HG02642 (cell line): ENCODE results near the gene MFAP2.
"Not testable (repeated sequence)": the region's sequence is repeated elsewhere in the genome, so short reads cannot be mapped to it uniquely, and the experiment has no call there.

Source experiments
- ATAC-seq: cut with Tn5 transposase; IDR thresholded peaks from one replicate; pipeline ENCODE4 v1.9.1; 2021; ENCODE audit warnings: mild to moderate bottlenecking; ENCODE audit not compliant: unreplicated experiment, poor library complexity

The MFAP2 gene

DNA sequence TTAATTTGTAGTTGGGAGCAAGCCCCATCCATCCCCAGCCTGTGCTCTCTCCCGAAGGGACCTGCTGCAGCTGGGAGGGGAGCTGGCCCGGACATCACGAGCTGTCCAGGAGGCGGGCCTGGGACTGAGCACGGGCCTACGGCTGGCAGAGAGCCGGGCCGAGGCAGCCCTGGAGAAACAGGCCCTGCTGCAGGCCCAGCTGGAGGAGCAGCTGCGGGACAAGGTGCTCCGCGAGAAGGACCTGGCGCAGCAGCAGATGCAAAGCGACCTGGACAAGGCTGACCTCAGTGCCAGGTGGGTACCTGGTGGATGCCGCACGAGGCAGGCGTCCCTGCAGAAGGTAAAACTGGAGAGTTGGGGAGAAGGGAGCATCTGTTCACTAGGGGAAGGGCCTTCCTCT lies 43.8 kb downstream of the MFAP2 start:
- not testable (repeated sequence) for ATAC-seq

DNA sequence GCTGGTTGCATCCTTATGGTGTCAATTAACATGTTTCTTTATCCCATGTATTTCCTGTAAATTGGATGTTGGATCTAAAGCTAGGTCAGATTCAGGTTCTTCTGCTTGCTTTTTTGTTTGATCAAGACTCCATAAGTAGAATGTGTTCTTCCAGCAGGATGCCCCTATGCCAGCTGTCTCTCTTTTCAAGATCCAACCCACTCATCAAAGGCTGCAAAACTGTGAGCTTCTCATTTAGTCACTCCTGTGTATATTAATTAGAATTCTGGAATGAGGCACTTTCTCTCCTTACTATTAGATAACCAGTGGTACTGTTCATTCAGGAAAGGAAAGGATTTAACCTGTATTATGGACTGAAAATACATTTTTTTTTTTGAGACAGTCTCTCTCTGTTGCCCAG lies 46.5 kb downstream of the MFAP2 start:
- ATAC-seq = not testable (repeated sequence)

DNA sequence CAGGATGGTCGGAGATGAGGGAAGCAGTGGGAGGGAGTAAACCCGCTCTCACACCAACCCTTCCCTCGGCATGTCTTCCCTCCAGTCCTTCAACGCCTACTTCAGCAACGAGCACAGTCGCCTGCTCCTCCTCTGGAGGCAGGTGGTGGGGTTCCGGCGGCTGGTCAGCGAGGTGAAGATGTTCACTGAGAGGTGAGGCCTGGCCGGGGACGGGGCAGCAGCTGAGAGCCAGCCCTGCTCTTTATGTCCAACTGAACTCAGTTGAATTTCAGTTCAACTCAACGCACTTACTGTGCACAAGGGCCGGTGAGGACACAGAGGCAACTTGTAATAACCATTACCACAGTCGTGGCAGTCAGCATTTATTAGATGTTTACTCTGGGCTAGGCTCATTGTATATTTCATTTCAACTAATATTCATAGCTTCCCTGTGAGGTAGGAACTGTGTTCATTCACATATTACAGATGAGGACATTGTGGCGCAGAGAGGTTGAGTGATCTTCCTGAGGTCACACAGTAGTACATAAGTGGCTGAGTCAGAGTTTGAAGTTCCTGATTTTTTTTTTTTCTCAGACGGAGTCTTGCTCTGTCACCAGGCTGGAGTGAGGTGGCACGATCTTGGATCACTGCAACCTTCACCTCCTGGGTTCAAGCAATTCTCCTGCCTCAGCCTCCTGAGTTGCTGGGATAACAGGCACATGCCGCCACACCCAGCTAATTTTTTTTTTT lies 49.0 kb downstream of the MFAP2 start:
- not testable (repeated sequence) for ATAC-seq

DNA sequence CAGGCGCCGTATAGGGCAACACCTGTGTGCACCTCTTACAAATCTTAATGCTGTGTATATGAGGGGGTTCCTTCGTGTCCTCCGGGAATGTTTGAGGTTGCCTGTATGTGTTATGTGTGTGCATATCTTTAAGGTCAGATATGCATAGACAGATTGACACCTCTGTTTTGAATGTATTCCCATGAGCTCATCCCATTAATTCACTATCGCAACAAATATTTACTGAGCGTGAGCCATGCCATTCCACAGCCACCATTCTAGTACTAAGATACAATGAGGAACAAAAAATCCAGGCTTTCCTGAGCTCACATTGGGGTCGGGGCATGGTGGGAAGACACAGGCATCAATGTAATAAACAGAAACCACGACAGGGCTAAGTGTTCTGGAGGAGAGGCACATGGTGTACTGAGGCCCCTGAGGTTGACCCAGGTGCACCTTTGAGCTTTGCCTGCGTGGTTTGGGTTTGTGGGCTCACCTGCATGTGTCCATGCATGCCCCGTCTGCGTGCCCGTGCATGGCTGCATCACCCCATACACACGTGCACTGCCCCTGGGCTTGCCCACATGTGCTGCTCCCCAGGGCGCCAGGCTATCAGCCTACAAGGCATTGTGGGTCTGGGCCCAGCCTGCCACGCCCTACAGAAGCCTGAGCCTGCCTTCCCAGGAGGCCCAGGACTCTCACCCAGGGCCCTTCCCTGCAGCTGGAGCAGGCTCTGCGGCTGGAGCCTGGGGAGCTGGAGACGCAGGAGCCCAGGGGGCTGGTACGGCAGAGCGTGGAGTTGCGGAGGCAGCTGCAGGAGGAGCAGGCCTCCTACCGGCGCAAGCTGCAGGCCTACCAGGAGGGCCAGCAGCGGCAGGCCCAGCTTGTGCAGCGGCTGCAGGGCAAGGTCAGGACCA lies 51.0 kb downstream of the MFAP2 start:
- not testable (repeated sequence) for ATAC-seq

DNA sequence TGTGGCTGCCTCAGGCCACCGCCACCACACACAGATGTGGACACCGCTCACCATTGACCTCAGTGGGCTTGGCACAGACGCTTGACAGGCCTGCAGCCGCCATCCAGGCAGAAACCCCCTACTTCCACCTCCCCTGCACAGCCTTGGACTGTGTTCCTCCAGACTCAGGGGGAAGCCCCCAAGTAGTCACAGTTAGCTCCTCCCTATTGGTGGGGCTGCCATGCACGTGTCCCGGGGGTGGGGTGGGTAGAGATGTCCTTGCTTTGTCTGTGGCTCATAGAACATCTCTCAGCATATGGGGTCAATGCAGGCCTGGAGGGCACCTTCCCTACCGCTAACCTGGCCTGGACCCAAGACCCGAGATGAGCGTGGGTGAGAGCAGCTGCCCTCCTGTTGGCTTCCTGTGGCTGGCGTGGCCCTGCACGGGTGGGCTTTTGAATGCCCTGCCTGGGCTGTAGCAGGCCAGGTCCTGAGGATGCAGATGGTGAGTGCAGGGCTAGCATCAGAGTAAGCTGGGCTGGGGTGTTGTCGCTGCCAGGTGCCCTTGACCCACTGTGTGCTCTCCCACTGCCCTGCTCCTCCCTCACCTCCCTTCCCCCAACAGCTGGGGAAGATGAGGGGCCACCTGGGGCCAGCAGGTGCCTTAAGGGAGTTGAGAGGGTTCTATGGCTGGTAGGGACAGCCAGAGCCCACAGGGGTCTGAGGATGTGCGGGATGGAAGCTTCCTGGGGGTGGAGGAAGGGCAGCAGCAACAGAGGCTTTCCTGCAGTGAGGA lies 52.5 kb downstream of the MFAP2 start:
- no peak for ATAC-seq

DNA sequence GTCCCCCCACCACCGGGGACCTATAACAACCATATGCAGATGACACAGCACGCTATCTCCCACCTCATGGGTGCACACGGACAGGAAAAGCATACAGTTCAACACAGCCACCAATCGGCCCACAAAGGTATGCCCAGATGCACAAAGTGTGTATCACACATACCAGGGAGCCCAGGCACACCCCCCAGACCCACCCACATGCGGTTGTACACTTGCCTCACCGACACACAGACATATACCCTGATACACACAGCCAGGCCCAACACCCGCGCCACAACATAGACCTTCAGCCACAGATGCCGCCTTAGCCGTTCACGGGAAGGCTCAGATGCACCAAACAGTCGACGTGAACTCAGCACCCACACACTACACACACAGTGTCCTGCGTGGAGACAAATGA lies 53.2 kb downstream of the MFAP2 start:
- no peak for ATAC-seq

DNA sequence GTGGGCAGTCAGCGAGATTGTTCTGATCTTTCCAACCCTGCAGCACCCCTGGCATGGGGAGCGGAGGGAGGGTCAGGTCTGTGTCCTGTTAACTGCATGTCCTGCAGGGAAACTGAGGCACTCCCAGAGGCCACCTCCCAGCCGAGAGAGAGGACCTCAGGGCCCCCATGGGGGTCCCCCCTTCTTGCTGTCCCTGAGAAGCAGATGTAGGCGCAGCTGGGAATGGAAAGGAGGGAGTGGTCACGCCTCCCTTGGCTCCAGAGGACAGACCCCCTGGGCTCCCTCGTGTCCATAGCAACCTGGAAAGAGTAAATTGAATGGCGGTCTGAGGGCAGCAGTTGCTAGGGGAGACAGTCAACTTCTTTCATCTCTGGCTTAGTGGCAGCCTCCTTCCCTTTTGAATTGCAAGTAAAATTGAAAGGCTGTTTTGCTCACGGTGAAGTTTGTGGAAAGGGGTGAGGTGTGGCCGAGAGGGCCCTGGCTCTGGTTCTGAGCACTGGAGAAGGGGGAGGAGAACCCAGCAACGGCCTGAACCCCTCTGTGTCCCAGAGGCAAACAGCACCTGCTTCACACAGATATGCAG lies 53.8 kb downstream of the MFAP2 start:
- no peak for ATAC-seq

DNA sequence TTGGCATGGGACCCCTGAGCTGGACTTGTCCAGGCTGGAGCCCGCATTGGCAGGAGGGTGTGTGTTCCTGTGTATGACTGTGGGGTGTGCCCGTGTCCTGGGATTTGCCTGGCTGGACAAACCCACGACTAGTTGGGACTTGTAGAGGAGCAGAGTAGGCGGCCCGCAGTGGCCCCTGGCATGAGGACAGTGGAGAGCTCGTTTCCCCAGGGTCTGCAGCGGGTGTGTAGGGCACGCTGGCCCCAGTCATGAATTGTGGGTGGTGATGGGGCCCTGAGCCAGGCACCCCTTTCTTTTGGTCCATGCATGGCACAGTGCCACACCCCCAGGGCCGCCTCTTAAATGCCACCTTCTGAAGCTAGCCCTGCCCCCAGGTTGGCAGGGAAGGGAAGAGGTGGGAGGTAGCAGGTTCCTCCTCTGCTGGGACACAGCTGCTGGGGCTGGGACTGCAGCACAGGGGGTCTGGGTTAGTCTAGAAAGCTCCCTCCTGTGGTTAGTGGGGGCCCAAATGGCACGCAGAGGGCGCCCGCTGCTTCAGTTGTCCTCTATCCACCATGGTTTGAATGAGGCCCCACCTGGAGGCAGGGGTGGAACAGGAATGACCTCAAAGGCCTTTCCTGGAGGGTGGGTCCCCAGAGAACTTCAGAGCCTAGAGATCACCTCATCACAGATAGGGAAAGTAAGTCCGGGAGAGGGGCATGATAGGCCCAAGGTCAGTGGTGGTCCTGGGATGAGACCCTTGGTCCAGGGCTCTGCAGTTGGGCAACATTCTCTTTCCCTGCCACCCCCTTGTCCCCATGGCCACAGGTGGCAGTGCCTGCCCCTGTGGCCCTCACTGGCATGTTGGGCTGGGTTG lies 54.6 kb downstream of the MFAP2 start:
- ATAC-seq = no peak

DNA sequence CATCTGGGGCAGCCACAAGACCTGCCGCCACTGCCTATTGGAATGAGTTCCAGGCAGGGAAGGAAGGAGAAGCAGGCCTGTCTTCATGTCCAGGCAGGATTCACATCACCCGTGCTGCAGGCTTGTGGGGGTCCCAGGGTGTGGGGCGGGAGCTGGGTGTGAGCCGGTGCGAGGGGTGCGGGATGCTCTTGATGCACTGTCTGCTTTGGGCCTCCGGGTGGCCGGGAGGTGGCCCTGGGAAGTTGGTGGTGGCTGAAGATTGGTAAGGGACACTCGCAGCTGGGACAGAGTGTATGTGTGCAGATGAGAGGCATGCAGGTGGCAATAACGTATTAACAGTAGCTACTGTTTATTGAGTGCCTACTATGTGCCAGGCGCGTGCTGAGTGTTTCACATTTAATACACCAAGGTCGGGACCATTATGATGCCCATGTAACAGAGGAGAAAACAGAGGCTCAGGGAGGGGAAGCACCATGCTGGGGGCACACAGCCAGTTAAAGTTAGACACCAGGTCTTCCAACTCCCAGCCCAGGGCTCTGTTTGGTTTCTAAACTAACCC lies 55.4 kb downstream of the MFAP2 start:
- no peak for ATAC-seq
